MM.1S (cell line): ENCODE measurements around the gene S100A16.

Source experiments
- EZH2 ChIP-seq: fragments of 300-600 bp; sonication (generic); optimal IDR thresholded peaks from 2 replicates; pipeline ENCODE3; 2017; ENCODE audit warnings: low read depth, mild to moderate bottlenecking, antibody characterized with exemption, low read length, mixed read lengths
- EZH2phosphoT487 ChIP-seq: fragments of 300-600 bp; sonication (generic); IDR thresholded peaks from 2 replicates; pipeline ENCODE4 v1.6.1; 2018; ENCODE audit warnings: antibody characterized with exemption, low read length
- TF ChIP-seq, protein P1 (sequence below): fragments of 300-600 bp; sonication (generic); IDR thresholded peaks from 2 replicates; pipeline ENCODE4 v1.5.1; 2016; ENCODE audit warnings: antibody characterized with exemption, low read length, mixed read lengths

DNA sequence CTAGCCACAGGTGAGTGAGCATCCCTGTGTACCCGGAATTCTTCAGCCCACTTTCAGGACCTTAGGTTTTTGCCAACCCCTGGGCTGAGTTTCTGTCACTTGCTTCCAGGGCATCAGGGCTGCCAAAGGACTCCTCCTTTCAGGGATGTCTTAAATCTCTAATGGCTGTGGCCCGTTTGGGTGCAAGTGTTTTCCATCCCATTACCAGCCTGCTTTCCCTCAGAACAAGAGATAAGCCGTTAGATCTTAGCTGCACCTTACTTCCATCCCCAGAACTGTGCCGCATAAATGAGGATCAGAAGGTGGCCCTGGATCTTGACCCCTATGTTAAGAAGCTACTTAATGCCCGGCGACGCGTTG is 46.2 kb upstream of the S100A16 start:
- TF ChIP-seq EZH2phosphoT487 (no peak), EZH2 (no peak)
- TF ChIP-seq, protein P1, sequence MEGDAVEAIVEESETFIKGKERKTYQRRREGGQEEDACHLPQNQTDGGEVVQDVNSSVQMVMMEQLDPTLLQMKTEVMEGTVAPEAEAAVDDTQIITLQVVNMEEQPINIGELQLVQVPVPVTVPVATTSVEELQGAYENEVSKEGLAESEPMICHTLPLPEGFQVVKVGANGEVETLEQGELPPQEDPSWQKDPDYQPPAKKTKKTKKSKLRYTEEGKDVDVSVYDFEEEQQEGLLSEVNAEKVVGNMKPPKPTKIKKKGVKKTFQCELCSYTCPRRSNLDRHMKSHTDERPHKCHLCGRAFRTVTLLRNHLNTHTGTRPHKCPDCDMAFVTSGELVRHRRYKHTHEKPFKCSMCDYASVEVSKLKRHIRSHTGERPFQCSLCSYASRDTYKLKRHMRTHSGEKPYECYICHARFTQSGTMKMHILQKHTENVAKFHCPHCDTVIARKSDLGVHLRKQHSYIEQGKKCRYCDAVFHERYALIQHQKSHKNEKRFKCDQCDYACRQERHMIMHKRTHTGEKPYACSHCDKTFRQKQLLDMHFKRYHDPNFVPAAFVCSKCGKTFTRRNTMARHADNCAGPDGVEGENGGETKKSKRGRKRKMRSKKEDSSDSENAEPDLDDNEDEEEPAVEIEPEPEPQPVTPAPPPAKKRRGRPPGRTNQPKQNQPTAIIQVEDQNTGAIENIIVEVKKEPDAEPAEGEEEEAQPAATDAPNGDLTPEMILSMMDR = no peak
